GM23338 (cell line): ENCODE data around the gene DNAH17.

Source experiments
- CTCF ChIP-seq, 2 experiments: fragments of 200-600 bp in 1 of 2; sonication (generic) in 1 of 2; conservative IDR thresholded peaks; 2 replicates each; pipeline versions ENCODE4 v1.5.1 to v1.6.1; 2016 to 2017; ENCODE audit warnings: antibody characterized with exemption in 2 of 2, low read depth in 2 of 2, mild to moderate bottlenecking in 2 of 2, moderate library complexity in 1 of 2
- EZH2 ChIP-seq: fragments of 200-600 bp; sonication (generic); IDR thresholded peaks from one replicate; pipeline ENCODE4 v1.8.0; 2017; ENCODE audit warnings: antibody characterized with exemption, mild to moderate bottlenecking, low read depth; ENCODE audit not compliant: unreplicated experiment
- EZH2phosphoT487 ChIP-seq: fragments of 200-600 bp; sonication (generic); IDR thresholded peaks from one replicate; pipeline ENCODE4 v1.8.1; 2018; ENCODE audit warnings: antibody characterized with exemption; ENCODE audit not compliant: unreplicated experiment
- NANOG ChIP-seq: IDR thresholded peaks from 2 replicates; pipeline ENCODE4 v1.6.1; 2016; ENCODE audit warnings: antibody characterized with exemption, borderline replicate concordance
- POLR2AphosphoS5 ChIP-seq: IDR thresholded peaks from 2 replicates; pipeline ENCODE4 v1.6.1; 2016; ENCODE audit warnings: antibody characterized with exemption, low read depth

- no peak for TF ChIP-seq CTCF (conservative IDR thresholded peaks at IDR 0.05; ENCODE audit: low read depth in 2 of 2)
- no peak for TF ChIP-seq POLR2AphosphoS5
- TF ChIP-seq EZH2phosphoT487 = no peak
- TF ChIP-seq EZH2 = no peak
- no peak for TF ChIP-seq NANOG
These were observed 135.8 kb downstream of the DNAH17 start for GRCh38 chr17:78441271-78441971.
